GM18498 (cell line): ENCODE measurements around the gene FUT8.
A peak's percentile ranks its signal among the peaks of the same experiment; 100 is the strongest.
"Not testable (repeated sequence)": the region's sequence is repeated elsewhere in the genome, so short reads cannot be mapped to it uniquely, and the experiment has no call there.

ENCODE experiments used
- ATAC-seq: cut with Tn5 transposase; IDR thresholded peaks from one replicate; pipeline ENCODE4 v1.9.1; 2021; ENCODE audit warnings: mild to moderate bottlenecking, moderate library complexity; ENCODE audit not compliant: unreplicated experiment

The FUT8 gene

GRCh38 chr14:65689070-65689469, 276.5 kb downstream of the FUT8 start:
- no peak for ATAC-seq

GRCh38 chr14:65692566-65692965, 280.0 kb downstream of the FUT8 start:
- not testable (repeated sequence) for ATAC-seq

GRCh38 chr14:65696801-65697200, 284.3 kb downstream of the FUT8 start:
- no peak for ATAC-seq

GRCh38 chr14:65703521-65703920, 291.0 kb downstream of the FUT8 start:
- no peak for ATAC-seq

- ATAC-seq = no peak
These were observed 291.5 kb downstream of the FUT8 start for GRCh38 chr14:65703996-65704395.

GRCh38 chr14:65704437-65704836, 291.9 kb downstream of the FUT8 start:
- no peak for ATAC-seq

- ATAC-seq = no peak
These were observed 292.3 kb downstream of the FUT8 start for GRCh38 chr14:65704850-65705249.

- no peak for ATAC-seq
These were observed 297.0 kb downstream of the FUT8 start for GRCh38 chr14:65709576-65709975.

GRCh38 chr14:65716813-65717212, 304.3 kb downstream of the FUT8 start:
- ATAC-seq = not testable (repeated sequence)

GRCh38 chr14:65717384-65717915, 304.9 kb downstream of the FUT8 start:
- ATAC-seq = not testable (repeated sequence)

GRCh38 chr14:65718629-65719028, 306.1 kb downstream of the FUT8 start:
- no peak for ATAC-seq

- no peak for ATAC-seq
These were observed 307.6 kb downstream of the FUT8 start for GRCh38 chr14:65720171-65720570.

GRCh38 chr14:65720743-65721142, 308.2 kb downstream of the FUT8 start:
- ATAC-seq = no peak

GRCh38 chr14:65723348-65723747, 310.8 kb downstream of the FUT8 start:
- no peak for ATAC-seq

GRCh38 chr14:65728604-65729003, 316.1 kb downstream of the FUT8 start:
- ATAC-seq = no peak

- ATAC-seq = no peak
These were observed 317.0 kb downstream of the FUT8 start for GRCh38 chr14:65729566-65729965.

GRCh38 chr14:65731933-65732506, 319.5 kb downstream of the FUT8 start:
- ATAC-seq = peak; percentile 99

GRCh38 chr14:65738339-65738738, 325.8 kb downstream of the FUT8 start:
- ATAC-seq = no peak

GRCh38 chr14:65745396-65746190, 333.1 kb downstream of the FUT8 start:
- ATAC-seq = no peak

- no peak for ATAC-seq
These were observed 336.3 kb downstream of the FUT8 start for GRCh38 chr14:65748796-65749195.

GRCh38 chr14:65749287-65749686, 336.8 kb downstream of the FUT8 start:
- no peak for ATAC-seq

- ATAC-seq = no peak
These were observed 338.4 kb downstream of the FUT8 start for GRCh38 chr14:65750906-65751305.
